KBM-7 (cell line): ENCODE data around the gene FLOT1.
"Not testable (repeated sequence)": the region's sequence is repeated elsewhere in the genome, so short reads cannot be mapped to it uniquely, and the experiment has no call there.

Experiments used
- DNase-seq: peaks from one replicate; pipeline ENCODE4 v3.0.0-alpha.2; 2015
- in situ Hi-C: fragments of 300-500 bp; cut with MboI; formaldehyde crosslinking; loops from 2 replicates; pipeline ENCODE4 v1.14.3; 2020; ENCODE audit warnings: low sequenced_read_pairs, low pct_unique_long_range_greater_than_20kb, mixed read lengths

Gene FLOT1

DNA sequence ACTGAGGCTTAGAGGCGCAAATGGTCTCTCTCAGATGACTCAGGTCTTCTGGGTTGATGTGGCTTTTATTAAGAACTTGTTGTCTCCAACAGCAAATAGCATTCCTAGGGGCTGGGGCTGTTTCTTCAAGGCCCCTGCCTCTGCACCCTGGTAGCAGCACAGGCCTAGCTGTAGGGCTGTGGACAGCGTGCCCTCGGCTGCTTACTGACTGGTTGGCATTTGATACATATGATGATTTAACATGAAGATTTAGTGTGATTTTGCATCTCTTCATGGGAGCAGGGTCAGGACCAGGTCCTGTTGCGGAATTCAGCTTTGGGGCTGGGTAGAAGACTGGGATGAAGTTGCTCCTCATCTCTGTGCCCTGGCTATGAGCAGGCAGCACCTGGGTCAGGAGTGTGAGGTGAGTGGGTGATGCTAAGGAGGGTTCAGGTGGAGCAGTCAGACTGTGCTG, 26.2 kb upstream of the FLOT1 start:
- in situ Hi-C loops = no loop called here
- DNase-seq = no peak

- DNase-seq = no peak
- in situ Hi-C loops = no loop called here
These were observed 25.4 kb upstream of the FLOT1 start for GRCh38 chr6:30767944-30768301.

DNA sequence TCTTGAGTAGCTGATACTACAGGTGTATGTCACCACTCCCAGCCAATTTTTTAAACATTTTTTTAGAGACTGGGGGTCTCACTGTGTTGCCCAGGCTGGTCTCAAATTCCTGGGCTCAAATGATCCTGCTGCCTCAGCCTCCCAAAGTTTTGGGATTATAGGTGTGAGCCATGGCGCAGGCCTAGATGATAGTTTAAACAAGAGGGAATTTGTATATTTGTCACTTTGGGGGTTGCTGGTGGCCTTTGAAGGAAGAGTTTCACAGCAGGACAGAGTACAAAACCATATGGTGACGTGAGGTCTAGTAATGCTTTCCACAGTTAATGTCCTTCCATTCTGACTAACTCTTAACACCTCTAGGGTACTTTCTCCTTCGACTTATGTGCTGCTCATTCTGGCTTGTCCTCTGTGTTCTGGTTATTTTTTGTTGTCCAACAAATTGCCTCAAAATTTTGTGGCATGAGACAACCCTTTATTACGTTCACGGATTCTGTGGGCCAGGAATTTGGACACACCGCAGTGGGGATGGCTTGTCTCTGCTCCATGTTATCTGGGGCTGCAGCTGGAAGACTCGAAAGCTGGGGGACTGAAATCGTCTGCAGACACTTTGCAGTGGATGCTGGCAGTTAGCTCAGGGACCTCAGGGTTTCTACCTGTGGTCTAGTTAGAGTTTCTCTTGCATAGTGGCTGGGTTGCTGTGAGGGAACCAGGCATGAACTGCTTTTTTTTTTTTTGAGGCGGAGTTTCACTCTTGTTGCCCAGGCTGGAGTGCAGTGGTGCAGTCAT, 24.9 kb upstream of the FLOT1 start:
- in situ Hi-C loops = no loop called here
- DNase-seq = no peak

GRCh38 chr6:30766461-30767157, 24.1 kb upstream of the FLOT1 start:
- no peak for DNase-seq
- in situ Hi-C loops = no loop called here

DNA sequence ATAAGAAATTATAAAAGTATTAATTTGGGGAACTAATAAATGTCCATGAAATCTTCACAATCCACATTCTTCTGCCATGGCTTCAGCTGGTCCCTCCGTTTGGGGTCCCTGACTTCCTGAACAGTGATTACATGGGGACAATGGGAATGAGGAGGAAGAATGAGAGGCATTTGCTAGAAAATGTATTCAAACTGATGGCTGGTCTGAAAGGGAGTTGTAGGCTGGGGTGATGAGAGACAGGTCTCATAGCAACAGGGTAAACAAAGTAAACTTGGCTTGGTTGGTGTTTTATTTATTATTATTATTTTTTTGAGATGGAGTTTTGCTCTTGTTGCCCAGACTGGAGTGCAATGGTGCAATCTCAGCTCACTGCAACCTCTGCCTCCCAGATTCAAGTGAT, 23.0 kb upstream of the FLOT1 start:
- DNase-seq = not testable (repeated sequence)

GRCh38 chr6:30764490-30765043, 22.1 kb upstream of the FLOT1 start:
- DNase-seq, in situ Hi-C loops: not testable (repeated sequence)

More for the DNA sequence above, 23.0 kb upstream of the FLOT1 start:
- in situ Hi-C loops = not testable (repeated sequence)

DNA sequence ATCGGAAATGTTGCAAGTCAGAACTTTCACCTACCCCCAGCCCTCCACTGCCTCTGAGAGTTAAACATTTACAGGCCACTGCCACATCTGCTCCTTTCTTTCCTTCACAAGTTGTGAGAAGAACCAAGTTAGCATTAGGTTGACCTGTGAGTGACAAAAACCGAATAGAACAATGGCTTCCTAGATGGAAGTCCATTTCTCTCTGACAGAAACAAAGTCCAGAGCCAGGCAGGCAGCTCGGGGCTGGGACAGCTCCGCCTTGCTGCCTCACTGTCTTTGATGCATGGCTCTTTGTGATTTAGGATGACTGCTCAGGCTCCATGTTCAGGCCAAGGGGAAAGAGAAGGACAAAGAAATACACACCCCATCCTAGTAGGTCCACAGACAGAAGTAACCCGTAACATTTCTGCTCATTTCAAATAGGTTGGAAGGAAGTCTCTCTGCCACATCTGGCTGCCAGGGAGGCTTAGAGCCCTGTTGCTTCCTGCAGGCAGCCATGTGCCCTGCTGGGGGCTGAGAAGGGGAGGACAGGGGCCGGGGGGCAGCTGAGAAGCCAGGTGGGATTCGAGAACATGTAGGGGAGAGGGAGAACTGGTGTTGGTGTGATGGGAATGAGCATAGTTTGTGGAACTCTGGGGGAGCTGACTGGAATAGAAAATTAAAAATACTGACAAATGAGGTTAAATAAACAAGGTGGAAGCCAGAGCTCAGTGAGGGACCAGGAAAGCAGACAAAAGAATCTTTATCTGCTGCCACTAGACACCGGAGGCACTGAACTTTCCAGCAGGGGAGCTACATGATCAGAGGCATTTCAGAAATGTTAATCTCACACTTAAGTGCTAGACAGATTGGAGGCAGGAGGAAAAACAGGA, 21.4 kb upstream of the FLOT1 start:
- in situ Hi-C loops = no loop called here
- DNase-seq = peak; percentile 45

DNA sequence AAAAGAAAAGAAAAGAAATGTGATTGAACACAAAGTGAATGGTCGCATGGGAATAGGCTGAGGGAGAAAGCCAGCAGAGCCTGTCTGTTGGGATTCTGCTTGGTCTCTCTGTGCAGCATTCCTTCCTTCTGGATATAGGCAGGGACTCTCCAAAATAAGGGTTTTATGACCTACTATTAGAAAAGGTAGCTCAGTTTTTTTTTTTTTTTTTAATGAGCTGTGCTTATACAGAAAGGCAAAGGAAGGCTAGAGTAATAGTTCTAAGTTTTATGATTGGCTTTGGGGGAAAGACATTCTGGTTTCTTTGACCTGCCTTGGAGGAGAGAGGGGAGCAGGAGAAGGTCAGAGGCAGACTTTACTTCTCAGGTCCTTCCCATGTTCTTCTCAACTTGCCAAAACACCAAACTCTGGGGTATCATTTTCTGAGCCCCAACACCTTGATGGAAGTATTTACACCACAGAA, 20.7 kb upstream of the FLOT1 start:
- DNase-seq = no peak
- in situ Hi-C loops = no loop called here

GRCh38 chr6:30761791-30762429, 19.4 kb upstream of the FLOT1 start:
- no peak for DNase-seq
- in situ Hi-C loops = no loop called here

DNA sequence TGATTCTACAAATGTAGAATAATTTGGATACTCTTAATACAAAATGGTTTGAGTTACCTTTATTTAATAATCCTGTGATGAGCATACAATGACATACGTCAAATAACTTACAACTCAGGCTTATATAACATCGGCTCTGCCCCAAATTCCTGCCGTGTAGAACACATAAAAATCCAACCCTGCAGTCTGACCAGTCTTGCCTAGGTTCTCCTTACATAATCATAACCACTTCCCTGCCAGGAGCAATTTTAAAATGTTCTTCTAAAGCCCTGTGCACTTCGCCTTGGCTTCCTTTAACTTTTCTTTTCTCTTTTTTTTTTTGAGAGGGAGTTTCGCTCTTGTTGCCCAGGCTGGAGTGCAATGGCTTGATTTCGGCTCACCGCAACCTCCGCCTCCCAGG, 18.1 kb upstream of the FLOT1 start:
- in situ Hi-C loops = no loop called here

DNA sequence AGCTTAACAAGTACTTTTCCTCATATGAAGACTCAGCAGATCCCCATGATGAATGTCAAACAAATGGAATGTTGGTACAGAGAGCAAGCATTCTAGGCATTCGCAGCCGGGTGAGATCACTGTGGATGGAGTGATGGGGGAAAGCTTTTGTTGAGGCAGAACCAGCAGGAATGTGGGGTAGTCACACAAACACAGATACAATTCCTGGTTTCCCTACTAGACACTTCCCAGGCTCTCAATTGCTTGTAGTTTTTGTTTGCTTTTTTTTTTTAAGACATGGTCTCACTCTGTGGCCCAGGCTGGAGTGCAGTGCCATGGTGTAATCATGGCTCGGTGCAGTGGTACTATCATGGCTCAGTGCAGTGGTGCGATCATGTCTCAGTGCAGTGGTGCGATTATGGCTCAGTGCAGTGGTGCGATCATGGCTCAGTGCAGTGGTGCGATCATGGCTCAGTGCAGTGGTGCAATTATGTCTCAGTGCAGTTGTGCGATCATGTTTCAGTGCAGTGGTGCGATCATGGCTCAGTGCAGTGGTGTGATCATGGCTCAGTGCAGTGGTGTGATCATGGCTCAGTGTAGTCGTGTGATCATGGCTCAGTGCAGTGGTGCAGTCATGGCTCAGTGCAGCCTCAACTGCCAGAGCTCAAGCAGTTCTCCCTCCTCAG, 17.2 kb upstream of the FLOT1 start:
- in situ Hi-C loops = no loop called here
- DNase-seq = no peak

More for the DNA sequence above, 18.1 kb upstream of the FLOT1 start:
- DNase-seq = no peak

GRCh38 chr6:30757261-30757904, 14.9 kb upstream of the FLOT1 start:
- in situ Hi-C loops = no loop called here
- no peak for DNase-seq

- DNase-seq, in situ Hi-C loops: not testable (repeated sequence)
These were observed 14.0 kb upstream of the FLOT1 start for GRCh38 chr6:30756405-30757003.

DNA sequence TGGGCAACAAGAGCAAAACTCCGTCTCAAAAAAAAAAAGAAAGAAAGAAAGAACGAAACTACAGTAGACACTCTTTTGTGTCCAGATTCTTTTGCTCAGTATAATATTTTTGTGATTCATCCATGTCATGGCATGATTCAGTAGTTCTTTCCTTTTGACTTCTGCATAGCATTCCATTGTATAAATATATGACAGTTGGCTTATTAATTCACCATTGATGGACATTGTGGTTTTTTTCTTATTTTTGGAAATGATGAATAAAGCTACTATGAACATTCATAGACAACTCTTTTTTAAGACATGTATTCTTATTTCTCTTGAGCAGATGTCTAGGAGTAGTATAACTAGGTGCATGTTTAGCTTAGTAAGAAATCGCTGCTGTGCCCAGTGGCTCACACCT, 12.1 kb upstream of the FLOT1 start:
- no peak for DNase-seq
- in situ Hi-C loops = no loop called here

- in situ Hi-C loops = no loop called here
- DNase-seq = peak; percentile 60
These were observed 9.9 kb upstream of the FLOT1 start for GRCh38 chr6:30752157-30752927.

DNA sequence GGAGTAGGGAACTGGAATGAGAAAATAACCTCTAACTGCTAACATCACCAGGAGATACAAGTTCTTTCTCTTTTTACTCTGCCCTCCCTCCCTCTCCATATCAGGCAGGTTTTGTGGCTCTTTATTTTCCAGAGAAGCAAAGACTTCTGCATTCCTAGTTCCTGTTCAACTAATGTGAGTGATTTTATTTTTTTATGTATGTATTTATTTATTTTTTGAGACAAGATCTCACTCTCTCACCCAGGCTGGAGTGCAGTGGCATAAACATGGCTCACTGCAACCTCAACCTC, 7.8 kb upstream of the FLOT1 start:
- in situ Hi-C loops = no loop called here
- DNase-seq = no peak
